GM12874 (cell line): ENCODE results near the gene PELI2.

Experiments
- TF ChIP-seq, protein P1 (sequence below): IDR thresholded peaks from 2 replicates; pipeline ENCODE4 v1.5.1; 2011; ENCODE audit warnings: low read depth, mild to moderate bottlenecking, control low read depth, low read length, moderate library complexity; ENCODE audit not compliant: insufficient read depth

PELI2 gene

DNA sequence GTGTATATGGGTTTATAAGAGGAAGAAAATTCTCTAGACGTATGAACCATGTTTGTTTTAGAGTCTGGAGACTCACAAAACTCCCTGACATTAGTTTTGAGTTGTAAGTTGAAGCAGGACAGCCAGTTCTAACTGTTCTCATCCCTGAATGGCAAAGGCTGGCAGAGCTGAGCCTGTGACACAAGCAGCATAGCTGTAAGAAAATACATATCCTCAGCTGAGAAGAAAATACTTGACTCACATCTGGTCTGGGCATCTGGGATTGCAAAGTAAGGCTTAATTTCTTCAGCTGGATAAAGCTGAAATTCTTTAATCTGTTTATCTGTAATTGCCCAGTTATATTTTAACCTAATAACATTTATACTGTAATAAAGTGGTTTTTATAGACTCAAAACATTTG lies 156.3 kb downstream of the PELI2 start:
- TF ChIP-seq, protein P1, sequence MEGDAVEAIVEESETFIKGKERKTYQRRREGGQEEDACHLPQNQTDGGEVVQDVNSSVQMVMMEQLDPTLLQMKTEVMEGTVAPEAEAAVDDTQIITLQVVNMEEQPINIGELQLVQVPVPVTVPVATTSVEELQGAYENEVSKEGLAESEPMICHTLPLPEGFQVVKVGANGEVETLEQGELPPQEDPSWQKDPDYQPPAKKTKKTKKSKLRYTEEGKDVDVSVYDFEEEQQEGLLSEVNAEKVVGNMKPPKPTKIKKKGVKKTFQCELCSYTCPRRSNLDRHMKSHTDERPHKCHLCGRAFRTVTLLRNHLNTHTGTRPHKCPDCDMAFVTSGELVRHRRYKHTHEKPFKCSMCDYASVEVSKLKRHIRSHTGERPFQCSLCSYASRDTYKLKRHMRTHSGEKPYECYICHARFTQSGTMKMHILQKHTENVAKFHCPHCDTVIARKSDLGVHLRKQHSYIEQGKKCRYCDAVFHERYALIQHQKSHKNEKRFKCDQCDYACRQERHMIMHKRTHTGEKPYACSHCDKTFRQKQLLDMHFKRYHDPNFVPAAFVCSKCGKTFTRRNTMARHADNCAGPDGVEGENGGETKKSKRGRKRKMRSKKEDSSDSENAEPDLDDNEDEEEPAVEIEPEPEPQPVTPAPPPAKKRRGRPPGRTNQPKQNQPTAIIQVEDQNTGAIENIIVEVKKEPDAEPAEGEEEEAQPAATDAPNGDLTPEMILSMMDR = no peak

DNA sequence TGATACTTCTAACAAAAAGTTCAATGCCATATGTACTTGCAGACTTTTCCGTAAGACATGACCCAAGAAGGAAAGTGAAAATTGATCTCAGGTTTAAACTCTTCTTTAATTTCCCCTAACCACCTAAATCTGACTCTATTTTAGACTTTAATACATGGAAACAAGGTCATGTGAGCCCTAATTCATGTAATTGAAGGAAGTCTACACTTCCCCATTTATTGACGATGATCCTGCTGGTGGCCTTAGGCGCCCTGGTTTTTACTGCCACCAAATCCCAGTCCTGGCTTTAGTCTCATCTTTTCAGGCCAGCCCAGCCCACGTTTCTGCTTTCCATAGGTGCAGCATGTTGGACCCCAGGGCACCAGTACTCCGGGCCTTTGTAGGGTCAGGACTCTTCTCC lies 157.9 kb downstream of the PELI2 start:
- TF ChIP-seq, protein P1 = no peak

DNA sequence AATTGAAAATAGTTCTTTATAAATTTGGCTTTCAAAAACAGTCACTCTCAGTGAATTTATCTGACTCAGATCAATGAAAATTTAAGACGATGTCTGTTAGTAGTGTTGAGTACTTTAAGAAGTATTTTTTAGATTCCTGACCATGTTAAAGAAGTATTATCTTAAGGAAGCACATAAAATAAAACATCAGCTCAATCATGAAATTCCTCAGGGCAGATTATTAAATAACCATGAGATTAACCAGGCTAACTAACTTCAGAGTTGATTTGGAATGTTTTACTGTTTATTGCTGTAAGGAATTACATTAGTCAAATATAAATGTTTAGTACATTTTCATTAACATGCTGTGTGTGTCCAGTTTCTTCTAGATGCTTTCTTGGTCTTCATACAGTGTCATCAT lies 160.2 kb downstream of the PELI2 start:
- TF ChIP-seq, protein P1 = no peak

DNA sequence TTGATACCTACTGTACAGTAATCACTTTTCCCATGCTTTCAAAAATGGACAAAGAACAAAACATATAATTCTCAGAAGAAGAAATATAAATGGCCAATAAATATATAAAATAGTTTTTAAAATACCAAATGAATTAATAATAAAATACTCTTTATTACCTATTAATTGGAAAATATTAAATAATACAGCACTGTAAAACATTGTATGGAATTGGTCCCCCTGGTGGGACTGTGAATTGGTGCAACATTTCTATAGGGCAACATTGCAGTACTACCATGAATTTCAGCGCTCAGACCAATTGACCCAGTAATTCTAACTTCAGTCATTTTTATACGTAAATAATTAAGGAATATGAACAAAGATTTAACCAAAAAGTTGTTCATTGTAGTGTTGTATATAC lies 162.6 kb downstream of the PELI2 start:
- TF ChIP-seq, protein P1 = no peak

DNA sequence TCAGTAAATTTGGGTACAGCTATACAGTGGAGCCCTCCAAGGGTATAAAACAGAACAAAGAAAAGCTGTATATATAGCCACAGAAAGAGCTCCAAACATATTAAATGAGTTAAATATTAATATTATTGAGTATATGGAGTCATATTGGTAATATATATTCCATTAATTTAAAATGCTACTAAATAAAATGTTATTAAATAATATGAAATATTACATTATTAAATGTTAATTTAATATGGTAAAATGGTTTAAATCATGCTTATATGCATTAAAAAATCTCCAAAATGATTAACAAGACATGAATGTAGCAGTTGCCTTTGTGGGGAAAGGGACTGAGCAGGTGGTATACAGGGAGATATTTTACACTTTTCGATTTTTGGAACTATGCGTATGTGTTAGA lies 164.0 kb downstream of the PELI2 start:
- TF ChIP-seq, protein P1 = no peak

DNA sequence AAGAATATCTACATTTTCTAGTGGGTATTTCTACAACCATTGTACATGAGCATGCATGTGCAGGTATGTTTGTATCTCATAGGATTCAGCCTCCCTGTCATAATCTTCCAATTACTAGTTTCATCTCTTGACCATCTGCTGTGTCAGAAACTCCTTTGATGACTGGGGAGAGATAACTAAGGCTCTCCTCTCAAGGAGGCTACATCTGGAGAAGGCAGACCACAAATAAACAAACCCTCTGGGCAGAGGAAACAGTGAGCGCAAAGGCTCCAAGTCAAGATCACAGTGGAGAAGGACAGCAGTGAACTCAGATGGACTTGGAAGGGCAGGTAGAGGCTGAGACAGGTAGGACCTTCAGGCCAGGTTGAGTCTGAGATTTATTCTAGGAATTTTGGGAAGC lies 166.4 kb downstream of the PELI2 start:
- TF ChIP-seq, protein P1 = no peak

DNA sequence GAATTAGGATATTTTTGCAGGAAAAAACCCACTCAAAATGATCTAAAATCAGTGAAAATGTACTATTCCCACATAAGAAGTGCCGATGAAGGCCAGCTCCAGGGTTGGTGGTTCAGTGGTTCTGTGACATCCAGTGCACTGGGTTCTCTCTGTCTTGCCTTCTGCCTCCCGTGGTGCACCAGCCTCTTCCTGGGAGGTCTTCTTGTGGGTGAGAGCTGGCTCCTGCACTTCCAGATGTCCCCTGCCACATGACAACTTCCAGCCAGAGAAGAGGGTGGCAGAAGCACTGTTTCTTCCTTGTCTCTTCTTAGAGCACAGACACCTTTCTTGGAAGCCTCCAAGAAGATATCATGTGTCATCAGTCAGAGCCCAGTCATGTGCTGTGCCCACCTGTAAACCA lies 170.9 kb downstream of the PELI2 start:
- TF ChIP-seq, protein P1 = no peak

DNA sequence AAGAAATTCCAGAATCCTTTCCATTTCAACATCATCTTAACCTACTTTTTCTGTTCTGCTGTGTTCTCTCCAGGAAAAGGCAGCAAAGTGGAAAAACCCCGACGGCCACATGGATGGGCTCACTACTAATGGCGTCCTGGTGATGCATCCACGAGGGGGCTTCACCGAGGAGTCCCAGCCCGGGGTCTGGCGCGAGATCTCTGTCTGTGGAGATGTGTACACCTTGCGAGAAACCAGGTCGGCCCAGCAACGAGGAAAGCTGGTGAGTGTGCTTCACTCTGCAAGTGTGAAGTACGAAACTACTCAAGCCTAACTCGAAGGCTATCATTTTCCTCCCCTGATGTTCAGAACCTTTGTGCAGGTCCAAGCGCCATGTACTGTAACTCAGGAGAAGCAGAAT lies 172.0 kb downstream of the PELI2 start:
- TF ChIP-seq, protein P1 = no peak
